ENCODE results near the gene CLTCL1.
A peak's percentile ranks its signal among the peaks of the same experiment; 100 is the strongest.
"Not testable (repeated sequence)": the region's sequence is repeated elsewhere in the genome, so short reads cannot be mapped to it uniquely, and the experiment has no call there.

The CLTCL1 gene

GRCh38 chr22:19291580-19292457 lies at the start of gene CLTCL1:
TSS of gene CLTCL1 (minus strand) at chr22:19291719. CDS start at chr22:19291641, 78 bp downstream.
- Histone ChIP-seq H3K27me3 (ENCODE audit: insufficient read depth, insufficient read length) (peaks cover 16% of the 10 kb centered on the region), H3K4me1 (ENCODE audit: insufficient read depth, insufficient read length) (peaks cover 12% of the 10 kb centered on the region), H3K9ac (ENCODE audit: insufficient read length, low read depth) (peak within 1 kb of the TSS; percentile 89), H3K4me3 (ENCODE audit: insufficient read length, low read depth) (peak within 1 kb of the TSS; percentile 65), H3K9me3 (ENCODE audit: insufficient read depth, low read length) (no peaks in the 10 kb centered on the region), H3K36me3 (ENCODE audit: insufficient read depth, insufficient read length, low read length) (no peaks in the 10 kb centered on the region)
- TF ChIP-seq SUZ12 (IDR thresholded peaks at IDR 0.05; ENCODE audit: extremely low read depth, insufficient read depth, insufficient read length) (no peak), ZNF274 (IDR thresholded peaks at IDR 0.05; ENCODE audit: low read depth, low read length) (no peak), YY1 (IDR thresholded peaks at IDR 0.05; ENCODE audit: insufficient read depth, insufficient read length) (no peak)
- peak; percentile 48 for DNase-seq (ENCODE audit: low read depth, low spot score)

GRCh38 chr22:19337137-19337536 lies 45.6 kb upstream of the CLTCL1 start:
- H3K36me3 ChIP-seq (ENCODE audit: insufficient read depth, insufficient read length, low read length) = peaks cover 21% of the 10 kb centered on the region
- H3K9ac ChIP-seq (ENCODE audit: insufficient read length, low read depth) = no peak overlapping the region

DNA sequence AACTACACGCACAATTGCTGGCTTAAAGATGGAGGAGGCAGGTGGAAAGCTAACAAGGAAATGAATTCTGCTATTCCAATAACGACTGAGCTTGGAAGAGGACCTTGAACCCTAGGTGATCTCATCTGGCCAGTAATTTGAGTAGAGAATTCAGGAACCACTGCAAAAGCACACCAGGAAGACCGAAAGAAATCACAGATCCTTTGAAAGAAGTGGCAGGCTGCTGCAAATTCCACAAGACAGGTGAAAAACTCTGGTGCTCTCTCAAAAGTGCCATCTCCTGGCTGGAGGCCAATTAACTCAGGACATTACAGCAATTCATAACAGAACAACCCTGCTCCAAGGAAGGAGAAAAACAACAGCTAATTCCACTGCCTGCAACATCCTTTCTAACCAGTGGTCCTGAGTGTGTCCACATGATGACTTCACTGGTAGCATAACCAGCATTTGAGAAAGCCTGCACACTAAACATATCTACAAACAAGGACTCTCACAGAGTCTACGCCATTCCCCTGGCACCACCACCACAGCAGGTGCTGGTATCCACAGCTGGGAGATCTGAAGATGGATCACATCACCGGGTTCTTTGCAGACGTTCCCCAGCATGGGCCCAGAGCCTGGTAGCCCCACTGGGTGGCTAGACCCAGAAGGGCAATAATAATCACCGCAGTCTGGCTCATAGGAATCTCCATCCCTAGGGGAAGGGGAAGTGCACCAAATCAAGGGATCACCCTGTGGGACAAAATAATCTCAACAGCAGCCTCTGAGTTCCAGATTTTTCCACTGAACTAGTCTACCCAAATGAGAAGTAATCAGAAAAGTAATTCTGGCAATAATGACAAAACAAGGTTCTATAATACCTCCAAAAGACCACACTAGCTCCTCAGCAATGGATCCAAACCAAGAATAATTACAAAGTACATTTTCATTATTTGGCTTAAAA lies 44.9 kb upstream of the CLTCL1 start:
- no peaks in the 10 kb centered on the region for H3K4me1 ChIP-seq (ENCODE audit: insufficient read depth, insufficient read length)
- peaks cover 28% of the 10 kb centered on the region for H3K36me3 ChIP-seq (ENCODE audit: insufficient read depth, insufficient read length, low read length)
- H3K27me3 ChIP-seq (ENCODE audit: insufficient read depth, insufficient read length) = no peaks in the 10 kb centered on the region
- no peak for DNase-seq (ENCODE audit: low read depth, low spot score)
- H3K4me3 ChIP-seq (ENCODE audit: insufficient read length, low read depth) = no peak overlapping the region
- no peak for TF ChIP-seq ZNF274 (IDR thresholded peaks at IDR 0.05; ENCODE audit: low read depth, low read length)
- TF ChIP-seq YY1 (IDR thresholded peaks at IDR 0.05; ENCODE audit: insufficient read depth, insufficient read length) = no peak
- no peak for TF ChIP-seq SUZ12 (IDR thresholded peaks at IDR 0.05; ENCODE audit: extremely low read depth, insufficient read depth, insufficient read length)
- H3K9ac ChIP-seq (ENCODE audit: insufficient read length, low read depth) = no peak overlapping the region
- 0 out of 2 replicates have a peak, but pooled peaks cover 4% of the 10 kb centered on the region for H3K9me3 ChIP-seq (ENCODE audit: insufficient read depth, low read length)

More at GRCh38 chr22:19337137-19337536, 45.6 kb upstream of the CLTCL1 start:
- DNase-seq (ENCODE audit: low read depth, low spot score) = no peak
- TF ChIP-seq SUZ12 (IDR thresholded peaks at IDR 0.05; ENCODE audit: extremely low read depth, insufficient read depth, insufficient read length) (no peak), YY1 (IDR thresholded peaks at IDR 0.05; ENCODE audit: insufficient read depth, insufficient read length) (no peak), ZNF274 (IDR thresholded peaks at IDR 0.05; ENCODE audit: low read depth, low read length) (no peak)
- no peaks in the 10 kb centered on the region for H3K4me1 ChIP-seq (ENCODE audit: insufficient read depth, insufficient read length)
- no peaks in the 10 kb centered on the region for H3K27me3 ChIP-seq (ENCODE audit: insufficient read depth, insufficient read length)
- no peak overlapping the region for H3K4me3 ChIP-seq (ENCODE audit: insufficient read length, low read depth)
- H3K9me3 ChIP-seq (ENCODE audit: insufficient read depth, low read length) = 0 out of 2 replicates have a peak, but pooled peaks cover 4% of the 10 kb centered on the region

- no peak overlapping the region for H3K4me3 ChIP-seq (ENCODE audit: insufficient read length, low read depth)
- peaks cover 44% of the 10 kb centered on the region for H3K36me3 ChIP-seq (ENCODE audit: insufficient read depth, insufficient read length, low read length)
- H3K4me1 ChIP-seq (ENCODE audit: insufficient read depth, insufficient read length) = no peaks in the 10 kb centered on the region
- no peaks in the 10 kb centered on the region for H3K27me3 ChIP-seq (ENCODE audit: insufficient read depth, insufficient read length)
- H3K9me3 ChIP-seq (ENCODE audit: insufficient read depth, low read length) = no peaks in the 10 kb centered on the region
- H3K9ac ChIP-seq (ENCODE audit: insufficient read length, low read depth) = no peak overlapping the region
- TF ChIP-seq SUZ12 (IDR thresholded peaks at IDR 0.05; ENCODE audit: extremely low read depth, insufficient read depth, insufficient read length) (no peak), YY1 (IDR thresholded peaks at IDR 0.05; ENCODE audit: insufficient read depth, insufficient read length) (no peak)
- DNase-seq (ENCODE audit: low read depth, low spot score) = no peak
Observed at GRCh38 chr22:19331975-19332374, 40.5 kb upstream of the CLTCL1 start.

GRCh38 chr22:19331474-19331873 lies 40.0 kb upstream of the CLTCL1 start:
- Histone ChIP-seq H3K4me1 (ENCODE audit: insufficient read depth, insufficient read length) (no peaks in the 10 kb centered on the region), H3K36me3 (ENCODE audit: insufficient read depth, insufficient read length, low read length) (peaks cover 41% of the 10 kb centered on the region), H3K9ac (ENCODE audit: insufficient read length, low read depth) (no peak overlapping the region), H3K27me3 (ENCODE audit: insufficient read depth, insufficient read length) (no peaks in the 10 kb centered on the region), H3K4me3 (ENCODE audit: insufficient read length, low read depth) (no peak overlapping the region), H3K9me3 (ENCODE audit: insufficient read depth, low read length) (no peaks in the 10 kb centered on the region)
- DNase-seq (ENCODE audit: low read depth, low spot score) = no peak
- TF ChIP-seq YY1 (IDR thresholded peaks at IDR 0.05; ENCODE audit: insufficient read depth, insufficient read length) (no peak), ZNF274 (IDR thresholded peaks at IDR 0.05; ENCODE audit: low read depth, low read length) (no peak), SUZ12 (IDR thresholded peaks at IDR 0.05; ENCODE audit: extremely low read depth, insufficient read depth, insufficient read length) (no peak)

- Histone ChIP-seq H3K9ac (ENCODE audit: insufficient read length, low read depth) (no peak overlapping the region), H3K4me1 (ENCODE audit: insufficient read depth, insufficient read length) (no peaks in the 10 kb centered on the region), H3K36me3 (ENCODE audit: insufficient read depth, insufficient read length, low read length) (peaks cover 36% of the 10 kb centered on the region), H3K4me3 (ENCODE audit: insufficient read length, low read depth) (no peak overlapping the region), H3K27me3 (ENCODE audit: insufficient read depth, insufficient read length) (no peaks in the 10 kb centered on the region), H3K9me3 (ENCODE audit: insufficient read depth, low read length) (no peaks in the 10 kb centered on the region)
- no peak for TF ChIP-seq SUZ12 (IDR thresholded peaks at IDR 0.05; ENCODE audit: extremely low read depth, insufficient read depth, insufficient read length)
- DNase-seq (ENCODE audit: low read depth, low spot score) = no peak
Observed at GRCh38 chr22:19330865-19331418, 39.4 kb upstream of the CLTCL1 start.

DNA sequence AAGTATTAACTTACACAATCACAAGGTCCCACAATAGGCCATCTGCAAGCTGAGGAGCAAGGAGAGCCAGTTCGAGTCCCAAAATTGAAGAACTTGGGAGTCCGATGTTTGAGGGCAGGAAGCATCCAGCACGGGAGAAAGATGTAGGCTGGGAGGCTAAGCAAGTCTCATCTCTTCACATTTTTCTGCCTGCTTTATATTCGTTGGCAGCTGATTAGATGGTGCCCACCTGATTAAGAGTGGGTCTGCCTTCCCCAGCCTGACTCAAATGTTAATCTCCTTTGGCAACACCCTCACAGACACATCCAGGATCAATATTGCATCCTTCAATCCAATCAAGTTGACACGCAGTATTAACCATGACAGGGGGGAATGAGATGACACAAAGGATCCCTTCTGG lies 38.7 kb upstream of the CLTCL1 start:
- H3K9me3 ChIP-seq (ENCODE audit: insufficient read depth, low read length); H3K27me3 ChIP-seq (ENCODE audit: insufficient read depth, insufficient read length); DNase-seq (ENCODE audit: low read depth, low spot score); H3K4me3 ChIP-seq (ENCODE audit: insufficient read length, low read depth); H3K4me1 ChIP-seq (ENCODE audit: insufficient read depth, insufficient read length); H3K9ac ChIP-seq (ENCODE audit: insufficient read length, low read depth): not testable (repeated sequence)
- peaks cover 33% of the 10 kb centered on the region for H3K36me3 ChIP-seq (ENCODE audit: insufficient read depth, insufficient read length, low read length)
